ENCODE measurements around the gene TOR1AIP2. TPM values are rescaled to one million over a fixed set of nuclear protein-coding genes. Genes with fewer than 3 reads are reported as not detected.
A peak's percentile ranks its signal among the peaks of the same experiment; 100 is the strongest.

Gene TOR1AIP2
- 51.6 TPM for total RNA-seq

- DNase-seq = peak; percentile 87
These were observed at the start of gene TOR1AIP2 for GRCh38 chr1:179877586-179878265. TOR1AIP2 (minus strand) TSS chr1:179877803; CDS start chr1:179852665, 25,138 bp downstream.

GRCh38 chr1:179926850-179927205 is 49.2 kb upstream of the TOR1AIP2 start:
- DNase-seq = no peak

DNA sequence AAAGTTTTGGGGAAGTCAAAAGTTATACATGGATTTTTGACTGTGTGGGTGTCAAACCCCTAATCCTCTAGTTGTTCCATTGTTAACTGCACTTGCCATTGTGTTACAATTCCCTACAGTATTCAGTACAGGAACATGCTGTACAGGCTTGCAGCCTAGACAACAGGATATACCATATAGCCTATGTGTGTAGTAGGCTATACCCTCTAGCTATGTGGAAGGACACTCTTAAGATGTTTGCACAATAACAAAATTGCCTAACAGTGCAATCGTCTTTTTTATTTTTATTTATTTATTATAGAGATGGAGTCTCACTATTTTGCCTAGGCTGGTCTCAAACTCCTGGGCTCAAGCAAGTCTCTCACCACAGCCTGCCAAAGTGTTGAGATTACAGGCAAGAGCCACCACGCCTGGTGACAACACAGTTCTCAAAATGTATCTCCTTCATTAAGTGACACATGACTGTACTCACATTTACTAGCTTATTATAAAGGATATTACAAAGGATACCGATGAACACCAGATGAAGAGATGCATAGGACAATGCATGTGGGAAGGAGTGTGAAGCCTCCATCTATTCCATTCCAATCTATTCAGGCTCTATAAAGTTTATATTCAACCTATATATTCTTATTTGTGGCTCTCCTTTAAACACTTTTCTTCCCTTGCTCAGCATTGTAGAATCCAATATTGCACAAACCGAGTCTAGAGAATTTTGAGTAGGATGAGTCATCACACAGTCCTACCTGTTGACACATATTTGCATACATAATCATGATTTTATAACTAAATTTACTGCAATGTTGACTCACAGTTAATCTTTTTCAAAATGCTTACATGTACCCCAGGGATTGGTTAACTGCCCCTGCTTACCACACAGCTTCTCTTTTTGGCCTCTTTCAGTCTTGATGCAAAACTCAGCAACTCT is 48.6 kb upstream of the TOR1AIP2 start:
- DNase-seq = no peak

DNA sequence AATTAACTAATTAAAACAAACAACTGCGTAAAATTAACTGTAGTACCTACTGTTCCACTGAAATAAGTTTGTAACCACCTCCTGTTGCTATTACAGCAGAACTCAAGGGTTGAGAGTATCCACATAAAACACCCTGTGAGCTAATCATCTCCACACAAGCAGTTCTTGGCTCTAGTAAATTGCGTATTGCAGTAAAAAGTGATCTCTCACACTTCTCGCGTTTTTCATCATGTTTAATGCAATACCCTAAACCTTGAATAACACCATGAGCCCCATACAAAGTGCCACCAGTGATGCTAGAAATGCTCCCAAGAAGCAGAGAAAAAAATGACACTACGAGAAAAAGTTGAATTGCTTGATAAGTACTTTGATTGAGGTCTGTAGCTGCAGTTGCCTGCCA is 47.7 kb upstream of the TOR1AIP2 start:
- DNase-seq = no peak

GRCh38 chr1:179924268-179924667 is 46.7 kb upstream of the TOR1AIP2 start:
- DNase-seq = no peak

DNA sequence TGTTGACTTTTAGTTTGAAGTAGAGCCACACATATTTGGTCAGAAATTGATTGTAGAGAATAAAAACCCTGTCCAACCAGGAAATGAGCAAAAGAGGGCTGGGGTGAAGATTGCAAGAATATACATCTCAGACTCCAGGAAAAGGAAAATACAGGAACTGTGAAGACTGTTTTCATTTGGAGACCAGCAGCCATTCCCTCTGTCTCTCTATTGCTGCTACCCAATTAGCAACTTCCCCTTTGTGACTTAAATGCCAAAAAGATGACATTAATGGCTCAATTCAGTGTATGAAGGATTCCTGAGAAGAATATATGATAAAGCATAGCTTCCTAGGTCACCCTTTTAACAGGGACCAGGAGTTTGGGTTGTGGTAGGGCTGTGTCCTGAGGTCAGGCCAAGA is 45.4 kb upstream of the TOR1AIP2 start:
- DNase-seq = peak; percentile 2

DNA sequence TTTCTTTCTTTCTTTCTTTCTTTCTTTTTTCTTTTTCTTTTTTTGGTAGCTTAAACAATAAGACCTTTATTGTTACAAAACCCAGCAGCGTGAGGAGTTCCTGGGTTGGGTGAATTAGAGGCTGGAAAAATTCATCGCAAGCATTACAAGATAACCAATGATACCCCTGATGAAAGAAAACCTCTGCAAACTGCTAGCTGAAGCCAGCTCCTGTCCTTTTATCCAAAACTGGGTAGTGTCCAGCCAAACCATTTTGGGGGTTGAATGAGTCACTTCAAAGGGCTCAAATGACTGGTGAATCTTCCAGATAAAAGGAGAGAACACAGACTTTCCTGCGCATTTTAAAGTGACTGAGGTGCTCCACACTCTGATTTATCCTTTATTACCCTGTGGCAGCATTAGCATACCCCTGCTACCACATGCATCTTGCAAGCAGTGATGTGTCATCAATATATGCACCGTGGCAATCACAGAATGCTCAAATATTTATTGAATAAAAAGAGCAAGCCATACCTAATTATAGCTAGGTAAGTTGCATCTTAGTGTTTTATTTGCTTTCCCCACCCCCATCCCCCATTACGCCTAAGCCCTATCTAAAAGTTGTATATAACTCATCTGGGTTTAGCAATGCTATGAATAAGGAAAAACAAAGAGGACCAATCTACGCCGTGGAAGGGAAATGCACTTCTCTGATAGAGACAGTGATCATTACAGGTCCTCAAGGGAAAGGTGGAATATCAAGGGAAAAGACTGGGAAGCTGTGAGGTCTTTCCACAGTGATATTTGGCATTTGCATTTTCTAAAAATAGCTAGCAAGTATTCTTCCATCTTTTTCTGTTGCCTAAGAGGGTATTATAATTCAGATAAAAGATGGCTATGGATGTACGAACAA is 44.6 kb upstream of the TOR1AIP2 start:
- DNase-seq = no peak

DNA sequence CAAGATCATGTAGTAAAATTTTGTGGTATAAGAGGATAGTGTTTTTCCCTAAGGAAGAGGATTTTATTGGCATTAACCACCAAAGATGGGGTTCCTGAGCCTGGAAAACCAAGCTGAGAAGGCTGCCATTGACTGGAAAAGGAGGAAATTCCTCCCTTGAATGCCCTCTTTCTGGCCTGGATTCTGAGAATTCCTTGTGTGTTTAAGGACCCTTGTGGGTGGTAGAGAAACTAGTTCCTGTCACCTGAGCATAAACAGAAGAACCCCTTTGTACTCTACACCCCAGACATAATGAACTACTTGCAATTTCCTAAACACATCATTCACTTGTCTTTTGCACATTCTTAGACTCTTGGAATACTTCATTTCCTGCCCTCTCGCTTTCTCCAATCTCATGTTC is 43.9 kb upstream of the TOR1AIP2 start:
- no peak for DNase-seq

GRCh38 chr1:179917601-179918429 is 40.2 kb upstream of the TOR1AIP2 start:
- no peak for DNase-seq

DNA sequence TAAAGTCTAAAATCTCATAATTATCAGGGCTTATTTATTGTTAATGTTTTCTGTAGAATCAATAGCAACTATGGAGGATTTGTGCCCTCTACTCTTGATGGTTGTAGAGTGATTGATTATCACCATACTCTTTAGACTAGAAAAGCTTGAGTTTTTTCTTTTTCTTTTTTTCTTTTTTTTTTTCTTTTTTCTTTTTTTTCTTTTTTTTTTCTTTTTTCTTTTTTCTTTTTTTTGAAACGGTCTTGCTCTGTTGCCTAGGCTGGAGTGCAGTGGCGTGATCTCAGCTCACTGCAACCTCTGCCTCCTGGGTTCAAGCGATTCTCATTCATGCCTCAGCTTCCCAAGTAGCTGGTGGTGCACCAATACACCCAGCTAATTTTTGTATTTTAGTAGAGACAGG is 34.2 kb upstream of the TOR1AIP2 start:
- DNase-seq = no peak

DNA sequence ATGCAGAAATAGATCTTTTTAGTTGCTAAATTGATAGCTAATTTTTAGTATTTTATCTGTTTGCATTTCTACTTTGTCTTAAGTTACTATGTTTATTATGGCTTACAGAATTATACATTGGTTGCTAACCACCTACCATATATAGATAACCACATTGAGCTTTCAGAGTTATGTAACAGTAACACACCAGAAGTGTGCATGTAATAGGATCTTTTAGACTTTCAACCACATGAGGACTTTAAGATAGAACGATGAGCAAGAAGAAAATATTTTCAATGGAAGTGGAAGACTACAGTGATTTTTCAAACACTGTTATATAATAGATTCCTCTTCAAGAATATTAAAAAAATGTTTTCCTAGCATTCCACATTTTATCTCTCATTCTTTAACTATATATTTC is 33.3 kb upstream of the TOR1AIP2 start:
- no peak for DNase-seq

- DNase-seq = no peak
These were observed 12.0 kb upstream of the TOR1AIP2 start for GRCh38 chr1:179889589-179889988.

DNA sequence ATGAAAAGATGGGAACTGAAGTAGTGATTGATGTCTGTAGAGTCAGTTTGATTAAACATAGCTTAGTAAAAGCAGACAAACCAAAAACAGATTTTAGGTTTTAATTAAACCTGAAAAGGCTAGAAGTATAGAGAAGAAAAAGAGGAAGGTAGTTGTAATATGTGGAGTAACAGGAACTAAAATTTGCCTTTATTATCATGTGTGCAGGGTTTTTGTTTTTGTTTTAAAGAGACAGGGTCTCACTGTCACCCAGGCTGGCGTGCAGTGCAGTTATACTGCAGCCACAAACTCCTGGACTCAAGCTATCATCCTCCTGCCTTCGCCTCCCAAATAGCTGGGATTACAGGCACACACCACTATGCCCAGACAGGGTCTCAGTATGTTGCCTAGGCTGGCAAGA is 10.5 kb upstream of the TOR1AIP2 start:
- DNase-seq = no peak

GRCh38 chr1:179883745-179884138 is 6.1 kb upstream of the TOR1AIP2 start:
- no peak for DNase-seq

GRCh38 chr1:179883040-179883744 is 5.6 kb upstream of the TOR1AIP2 start:
- no peak for DNase-seq

GRCh38 chr1:179882253-179883039 is 4.8 kb upstream of the TOR1AIP2 start, which contains the start of gene TOR1AIP1:
TOR1AIP1 (plus strand) TSS chr1:179882285; CDS start chr1:179882503, 218 bp downstream.
- peak; percentile 98 for DNase-seq

DNA sequence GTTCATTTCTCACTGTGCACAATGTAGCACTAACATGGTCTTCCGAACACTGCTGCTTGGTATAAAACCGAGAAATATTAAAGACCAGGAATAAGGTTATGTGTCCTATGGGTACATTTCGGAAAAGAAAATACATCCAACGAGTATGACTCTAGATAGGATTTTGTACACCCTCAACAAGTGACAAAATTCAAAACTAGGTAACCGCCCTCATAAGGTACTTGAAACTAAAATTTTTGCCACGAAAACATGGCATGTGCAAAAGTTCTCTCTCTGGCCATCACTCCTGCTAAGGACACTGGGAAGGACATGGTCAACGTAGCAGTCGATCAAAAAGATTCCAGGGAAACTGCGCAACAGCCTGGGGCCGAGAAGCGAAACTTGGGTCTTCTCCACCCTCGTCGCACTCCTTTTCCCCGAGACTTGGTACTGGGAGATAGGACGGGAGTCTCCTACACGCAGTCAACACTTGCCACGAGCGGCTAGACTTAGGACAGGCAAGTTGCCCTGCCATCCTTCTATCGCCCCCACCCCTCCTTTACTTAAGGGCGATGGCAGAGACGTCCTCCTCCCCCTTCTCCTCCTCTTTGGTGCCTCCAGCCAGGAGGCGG is 4.1 kb upstream of the TOR1AIP2 start:
- peak; percentile 93 for DNase-seq

GRCh38 chr1:179879797-179880196 is 2.2 kb upstream of the TOR1AIP2 start:
- no peak for DNase-seq

GRCh38 chr1:179876300-179876715 is 1.3 kb downstream of the TOR1AIP2 start:
- DNase-seq = no peak
